BE2C (cell line): Measurements from ENCODE around the gene ARSB. TPM values are rescaled to one million over a fixed set of nuclear protein-coding genes. Genes with fewer than 3 reads are reported as not detected.
A peak's percentile ranks its signal among the peaks of the same experiment; 100 is the strongest.

Experiments
- DNase-seq: peaks from one replicate; pipeline ENCODE4 v3.0.0-alpha.2; 2020
- H3K27me3 ChIP-seq: fragments of 250-450 bp; sonication (Bioruptor Pico); 2 replicates; pipeline ENCODE4 v1.5.1; 2020; ENCODE audit warnings: mild to moderate bottlenecking
- H3K36me3 ChIP-seq: fragments of 250-450 bp; sonication (Bioruptor Pico); 2 replicates; pipeline ENCODE4 v1.5.1; 2020; ENCODE audit warnings: mild to moderate bottlenecking
- H3K4me1 ChIP-seq: fragments of 250-450 bp; sonication (Bioruptor Pico); 2 replicates; pipeline ENCODE4 v1.5.1; 2020
- H3K4me3 ChIP-seq: 2 replicates; pipeline ENCODE4 v1.5.1; 2011; ENCODE audit warnings: low read depth, low read length
- H3K9me3 ChIP-seq: fragments of 250-450 bp; sonication (Bioruptor Pico); 2 replicates; pipeline ENCODE4 v1.5.1; 2020
- polyA plus RNA-seq: library from polyadenylated mRNA; unstranded; fragments of >200 nt; gene quantifications from one replicate; pipeline ENCODE4 v1.2.1, GENCODE V29; 2012; ENCODE audit warnings: low read depth, missing spikeins; ENCODE audit not compliant: insufficient read length, insufficient read depth
- TF ChIP-seq, protein P1 (sequence below): IDR thresholded peaks from 2 replicates; pipeline ENCODE4 v1.5.1; 2012; ENCODE audit warnings: mild to moderate bottlenecking, low read depth, low read length

The ARSB gene
- polyA plus RNA-seq = 9.6 TPM

DNA sequence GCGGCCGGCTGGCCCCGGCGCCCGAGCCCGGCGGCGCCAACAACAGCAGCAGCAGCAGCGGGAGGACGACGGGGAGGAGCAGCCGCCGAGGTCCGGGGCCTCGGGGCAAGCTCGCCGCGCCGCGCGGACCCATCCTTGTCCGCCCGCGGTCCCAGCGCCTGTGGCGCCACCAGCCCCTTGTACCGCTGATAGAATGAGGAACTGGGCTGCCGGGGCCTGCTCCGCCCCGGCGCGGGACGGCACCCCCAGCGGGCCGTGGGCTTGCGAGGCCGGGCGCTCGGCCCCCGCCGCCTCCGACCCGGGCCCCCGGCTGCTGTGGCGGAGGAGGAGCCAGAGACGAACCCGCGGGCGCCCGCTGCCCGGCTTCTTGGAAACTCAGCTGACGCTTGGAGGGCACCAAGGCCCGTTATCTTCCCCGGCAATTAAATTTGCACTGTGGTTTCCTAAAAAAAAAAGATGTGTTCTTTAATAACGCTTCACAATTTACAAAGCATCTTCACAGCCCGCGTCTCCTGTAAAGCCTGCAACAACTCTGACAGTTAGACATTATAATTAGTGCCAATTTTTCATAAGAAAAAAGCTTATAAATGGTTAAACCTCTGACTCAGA, at the start of gene ARSB:
Gene ARSB, minus strand, starts transcription at position 195 of the 609 bp plus-strand sequence. Its CDS starts 62 bp downstream, at position 133.
- Histone ChIP-seq H3K36me3 (no peaks in the 10 kb centered on the region; the same call in 1 of the 2 replicates), H3K9me3 (no peaks in the 10 kb centered on the region), H3K4me3 (peak within 1 kb of the TSS; percentile 74), H3K27me3 (no peaks in the 10 kb centered on the region), H3K4me1 (no peaks in the 10 kb centered on the region)
- DNase-seq = peak; percentile 66
- TF ChIP-seq, protein P1, sequence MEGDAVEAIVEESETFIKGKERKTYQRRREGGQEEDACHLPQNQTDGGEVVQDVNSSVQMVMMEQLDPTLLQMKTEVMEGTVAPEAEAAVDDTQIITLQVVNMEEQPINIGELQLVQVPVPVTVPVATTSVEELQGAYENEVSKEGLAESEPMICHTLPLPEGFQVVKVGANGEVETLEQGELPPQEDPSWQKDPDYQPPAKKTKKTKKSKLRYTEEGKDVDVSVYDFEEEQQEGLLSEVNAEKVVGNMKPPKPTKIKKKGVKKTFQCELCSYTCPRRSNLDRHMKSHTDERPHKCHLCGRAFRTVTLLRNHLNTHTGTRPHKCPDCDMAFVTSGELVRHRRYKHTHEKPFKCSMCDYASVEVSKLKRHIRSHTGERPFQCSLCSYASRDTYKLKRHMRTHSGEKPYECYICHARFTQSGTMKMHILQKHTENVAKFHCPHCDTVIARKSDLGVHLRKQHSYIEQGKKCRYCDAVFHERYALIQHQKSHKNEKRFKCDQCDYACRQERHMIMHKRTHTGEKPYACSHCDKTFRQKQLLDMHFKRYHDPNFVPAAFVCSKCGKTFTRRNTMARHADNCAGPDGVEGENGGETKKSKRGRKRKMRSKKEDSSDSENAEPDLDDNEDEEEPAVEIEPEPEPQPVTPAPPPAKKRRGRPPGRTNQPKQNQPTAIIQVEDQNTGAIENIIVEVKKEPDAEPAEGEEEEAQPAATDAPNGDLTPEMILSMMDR = no peak

DNA sequence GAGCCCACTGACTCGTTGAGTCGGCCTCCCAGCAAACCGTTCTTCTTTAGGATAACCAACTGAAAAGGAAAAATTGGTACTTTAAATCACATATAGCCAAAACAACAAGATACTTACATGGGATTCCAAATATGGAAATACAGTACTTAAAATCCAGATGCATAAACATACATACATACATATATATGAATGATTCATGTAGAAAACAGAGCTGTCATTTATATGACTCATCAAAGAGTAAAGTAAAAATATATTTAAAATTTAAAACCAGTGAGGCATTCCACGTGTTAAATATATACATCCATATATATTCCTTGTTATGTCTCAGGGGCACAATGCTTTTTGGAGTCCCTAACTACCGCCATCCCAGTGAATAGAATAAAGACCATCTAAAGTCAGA, 47.7 kb upstream of the ARSB start:
- peaks cover 4% of the 10 kb centered on the region; the same call in 1 of the 2 replicates for H3K4me1 ChIP-seq
- no peak for DNase-seq
- H3K4me3 ChIP-seq = no peak overlapping the region
- H3K36me3 ChIP-seq = no peaks in the 10 kb centered on the region
- H3K9me3 ChIP-seq = no peaks in the 10 kb centered on the region
- TF ChIP-seq, protein P1 = no peak
- H3K27me3 ChIP-seq = peaks cover 8% of the 10 kb centered on the region; the same call in 1 of the 2 replicates

DNA sequence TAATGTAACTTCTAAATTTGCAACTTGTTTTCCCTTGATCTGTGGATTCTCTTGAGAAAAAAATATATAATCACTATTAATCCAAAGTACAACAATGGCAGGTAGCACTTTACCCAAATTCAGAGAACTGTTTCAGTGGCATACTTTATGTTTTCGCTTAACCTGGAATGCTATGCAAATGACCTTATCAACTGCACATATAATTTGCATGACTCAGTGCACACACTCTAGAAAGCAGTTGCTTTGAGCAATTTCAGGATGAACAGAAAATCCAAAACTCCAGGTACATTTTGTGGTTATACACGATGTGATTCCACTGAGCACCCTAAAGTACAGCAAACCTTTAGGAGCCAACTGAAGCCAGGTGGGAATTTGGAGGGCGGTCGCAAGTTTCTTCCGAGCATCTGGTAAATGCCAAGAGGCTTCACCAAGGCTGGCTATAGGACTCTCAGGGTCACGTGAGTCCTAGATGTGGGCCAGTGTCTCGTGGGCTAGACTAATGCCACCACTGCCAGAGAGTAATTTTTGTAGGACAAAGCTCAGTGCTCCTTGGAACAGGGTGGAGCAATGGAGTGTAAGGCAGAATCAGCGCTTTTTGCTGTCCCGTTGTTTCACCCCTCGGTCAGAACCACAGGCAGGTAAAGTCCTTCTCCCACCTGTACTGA, 47.1 kb upstream of the ARSB start:
- Histone ChIP-seq H3K4me3 (no peak overlapping the region), H3K9me3 (no peaks in the 10 kb centered on the region), H3K4me1 (peaks cover 4% of the 10 kb centered on the region; the same call in 1 of the 2 replicates), H3K36me3 (no peaks in the 10 kb centered on the region), H3K27me3 (peaks cover 11% of the 10 kb centered on the region)
- DNase-seq = no peak
- TF ChIP-seq, protein P1 = no peak

DNA sequence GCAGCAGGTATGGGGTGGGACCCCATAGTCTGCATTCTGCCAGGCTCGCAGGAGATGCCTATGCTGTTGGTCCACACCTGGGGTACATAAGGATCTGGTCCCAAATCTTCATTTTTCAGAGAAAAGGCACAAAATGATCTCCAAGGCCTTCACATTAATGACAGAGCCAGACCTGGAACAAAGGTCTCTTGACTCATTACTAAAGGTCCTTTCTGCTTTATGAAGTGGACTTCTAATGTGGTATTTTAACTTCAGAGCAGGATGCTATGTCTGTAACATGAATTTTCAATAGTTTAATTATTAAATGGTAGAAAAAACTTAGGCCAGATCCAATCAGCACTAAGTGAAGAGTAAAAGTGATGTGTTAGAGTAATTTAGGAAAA, 46.4 kb upstream of the ARSB start:
- TF ChIP-seq, protein P1 = no peak
- no peaks in the 10 kb centered on the region for H3K36me3 ChIP-seq
- peaks cover 12% of the 10 kb centered on the region for H3K27me3 ChIP-seq
- H3K9me3 ChIP-seq = no peaks in the 10 kb centered on the region
- DNase-seq = no peak
- H3K4me3 ChIP-seq = no peak overlapping the region
- peaks cover 4% of the 10 kb centered on the region; the same call in 1 of the 2 replicates for H3K4me1 ChIP-seq

DNA sequence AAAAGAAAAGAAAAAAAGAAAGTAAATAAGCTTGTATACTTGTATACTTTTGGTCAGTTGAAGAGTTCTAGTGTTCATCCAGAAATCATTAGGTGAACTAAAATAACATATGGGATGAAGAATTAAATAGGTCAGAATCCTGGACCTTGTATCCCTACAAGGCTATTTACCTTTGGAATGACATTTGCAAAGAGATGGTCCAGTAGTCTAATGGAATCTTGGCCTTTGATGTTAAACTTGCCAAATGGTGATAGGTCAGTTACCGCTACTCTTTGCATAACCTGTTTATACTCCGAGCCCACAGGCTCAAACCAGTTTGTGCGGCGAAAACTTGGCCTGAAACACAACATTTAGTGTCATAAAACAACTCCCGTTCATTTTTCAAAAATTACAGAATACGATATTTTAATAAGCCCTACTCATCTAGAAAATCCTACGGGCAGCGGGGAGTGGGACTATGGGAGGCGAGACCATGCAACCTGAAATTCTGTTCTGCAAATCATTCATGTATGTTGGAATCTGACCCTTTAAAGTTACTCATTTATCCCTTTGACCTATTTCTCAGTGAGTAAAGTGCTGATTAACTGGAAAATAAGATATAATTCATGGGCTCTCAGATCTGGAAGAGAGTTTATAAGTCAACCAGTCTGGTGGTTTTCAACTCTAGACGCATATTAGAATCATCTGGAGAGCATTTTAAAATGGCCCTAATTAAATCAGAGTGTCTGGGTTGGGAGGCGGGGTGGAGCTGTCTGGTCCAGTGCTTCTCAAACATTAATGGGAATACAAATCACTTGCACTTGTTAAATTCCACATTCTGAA, 45.8 kb upstream of the ARSB start:
- Histone ChIP-seq H3K4me1 (peaks cover 4% of the 10 kb centered on the region; the same call in 1 of the 2 replicates), H3K9me3 (no peaks in the 10 kb centered on the region), H3K36me3 (no peaks in the 10 kb centered on the region), H3K4me3 (no peak overlapping the region), H3K27me3 (peaks cover 15% of the 10 kb centered on the region)
- DNase-seq = peak; percentile 36
- TF ChIP-seq, protein P1 = no peak
